Neutrophil (primary cell): Measurements from ENCODE around the gene ABHD16B.

ENCODE experiments used
- H3K27ac ChIP-seq: fragments of 200-600 bp; sonication (generic); 2 replicates; pipeline ENCODE4 v1.5.1; 2016; ENCODE audit warnings: mild to moderate bottlenecking, moderate library complexity
- H3K27me3 ChIP-seq: fragments of 200-600 bp; sonication (generic); 2 replicates; pipeline ENCODE4 v1.6.0; 2016; ENCODE audit warnings: mild to moderate bottlenecking
- H3K36me3 ChIP-seq: fragments of 200-600 bp; sonication (generic); 2 replicates; pipeline ENCODE4 v1.5.1; 2017
- H3K4me1 ChIP-seq, 2 experiments: fragments of 200-600 bp in 1 of 2; sonication (generic) in 1 of 2; 1 replicate in 1 of 2; 2 replicates in 1 of 2; pipeline versions ENCODE4 v1.5.1 to v1.6.1; 2013 to 2016; ENCODE audit warnings: low read depth in 1 of 2, low read length in 1 of 2, mild to moderate bottlenecking in 1 of 2, moderate library complexity in 1 of 2; ENCODE audit not compliant: control insufficient read depth in 1 of 2, insufficient read depth in 1 of 2
- H3K4me3 ChIP-seq, 2 experiments: fragments of 200-600 bp in 1 of 2; sonication (generic) in 1 of 2; 1 replicate in 1 of 2; 2 replicates in 1 of 2; pipeline ENCODE4 v1.5.1; 2013 to 2016; ENCODE audit warnings: low read depth in 1 of 2, low read length in 1 of 2, mild to moderate bottlenecking in 1 of 2, moderate library complexity in 1 of 2
- H3K9me3 ChIP-seq: fragments of 200-600 bp; sonication (generic); 2 replicates; pipeline ENCODE4 v1.5.1; 2016
- CTCF ChIP-seq: fragments of 200-600 bp; sonication (generic); IDR thresholded peaks from 2 replicates; pipeline ENCODE4 v1.5.1; 2016; ENCODE audit warnings: antibody characterized with exemption

Gene ABHD16B

GRCh38 chr20:63836458-63837344, 24.6 kb upstream of the ABHD16B start:
- Histone ChIP-seq H3K4me3 (no peak overlapping the region), H3K27me3 (peaks cover 67% of the 10 kb centered on the region), H3K36me3 (no peaks in the 10 kb centered on the region), H3K4me1 (peaks cover 4 to 8% of the 10 kb centered on the region in 2 experiments), H3K27ac (no peak overlapping the region), H3K9me3 (no peaks in the 10 kb centered on the region)
- TF ChIP-seq CTCF = no peak

- Histone ChIP-seq H3K36me3 (no peaks in the 10 kb centered on the region), H3K4me1 (peaks cover 0 to under 1% of the 10 kb centered on the region in 2 experiments), H3K9me3 (no peaks in the 10 kb centered on the region), H3K4me3 (no peak overlapping the region), H3K27me3 (peaks cover 67% of the 10 kb centered on the region), H3K27ac (no peak overlapping the region)
- no peak for TF ChIP-seq CTCF
Measured at GRCh38 chr20:63837479-63837878, 23.8 kb upstream of the ABHD16B start.

GRCh38 chr20:63839620-63840019, 21.7 kb upstream of the ABHD16B start:
- no peaks in the 10 kb centered on the region for H3K36me3 ChIP-seq
- H3K4me1 ChIP-seq = no peaks in the 10 kb centered on the region
- H3K27me3 ChIP-seq = peaks cover 67% of the 10 kb centered on the region
- H3K9me3 ChIP-seq = no peaks in the 10 kb centered on the region
- no peak for TF ChIP-seq CTCF
- H3K27ac ChIP-seq = no peak overlapping the region
- H3K4me3 ChIP-seq = no peak overlapping the region

- no peak overlapping the region for H3K4me3 ChIP-seq
- no peaks in the 10 kb centered on the region for H3K9me3 ChIP-seq
- H3K27ac ChIP-seq = no peak overlapping the region
- no peaks in the 10 kb centered on the region for H3K4me1 ChIP-seq
- H3K36me3 ChIP-seq = no peaks in the 10 kb centered on the region
- H3K27me3 ChIP-seq = peaks cover 67% of the 10 kb centered on the region
- TF ChIP-seq CTCF = no peak
Measured at GRCh38 chr20:63840405-63840828, 20.9 kb upstream of the ABHD16B start.

GRCh38 chr20:63842258-63842657, 19.0 kb upstream of the ABHD16B start:
- Histone ChIP-seq H3K27me3 (peaks cover 74% of the 10 kb centered on the region), H3K9me3 (no peaks in the 10 kb centered on the region), H3K4me1 (peaks cover under 1 to 2% of the 10 kb centered on the region in 2 experiments), H3K36me3 (no peaks in the 10 kb centered on the region), H3K4me3 (no peak overlapping the region), H3K27ac (no peak overlapping the region)
- no peak for TF ChIP-seq CTCF
